Suprapubic skin (tissue), 3 donors: ENCODE measurements around the gene MUSTN1.

Experiments
- EP300 ChIP-seq: sonication (generic); formaldehyde crosslinking; IDR thresholded peaks from one replicate; pipeline ENCODE4 v1.6.1; 2017; ENCODE audit warnings: antibody characterized with exemption
- TF ChIP-seq, protein P1 (sequence below), 2 donors: fragments of 200-600 bp in 1 of 2; fragments of 450-650 bp in 1 of 2; sonication (generic) in 1 of 2; IDR thresholded peaks; one replicate each; pipeline ENCODE4 v1.5.1; 2016 to 2019; ENCODE audit warnings: antibody characterized with exemption in 2 of 2, mild to moderate bottlenecking in 1 of 2, moderate library complexity in 1 of 2

DNA sequence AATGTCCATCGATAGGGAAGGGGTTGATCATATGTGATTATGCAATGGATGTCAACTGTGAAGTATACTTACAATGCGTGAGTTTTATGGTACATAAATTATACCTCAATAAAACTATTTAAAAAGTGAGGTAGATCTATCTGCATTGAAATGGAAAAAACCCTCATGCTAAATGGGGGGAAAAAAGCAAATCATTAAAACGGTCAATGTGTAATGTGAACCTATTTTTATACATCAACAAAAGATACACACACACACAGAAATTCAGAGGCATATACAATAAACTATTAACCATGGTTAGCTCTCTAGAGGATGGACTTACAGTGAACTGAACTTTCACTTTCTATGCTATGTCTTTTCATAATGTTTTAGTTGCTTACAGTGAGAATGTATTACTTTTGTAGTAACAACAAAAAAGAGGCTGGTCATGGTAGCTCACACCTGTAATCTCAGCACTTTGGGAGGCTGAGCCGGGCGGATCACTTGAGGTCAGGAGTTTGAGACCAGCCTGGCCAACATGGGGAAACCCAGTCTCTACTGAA, 39.4 kb upstream of the MUSTN1 start:
- no peak for TF ChIP-seq EP300
- TF ChIP-seq, protein P1, sequence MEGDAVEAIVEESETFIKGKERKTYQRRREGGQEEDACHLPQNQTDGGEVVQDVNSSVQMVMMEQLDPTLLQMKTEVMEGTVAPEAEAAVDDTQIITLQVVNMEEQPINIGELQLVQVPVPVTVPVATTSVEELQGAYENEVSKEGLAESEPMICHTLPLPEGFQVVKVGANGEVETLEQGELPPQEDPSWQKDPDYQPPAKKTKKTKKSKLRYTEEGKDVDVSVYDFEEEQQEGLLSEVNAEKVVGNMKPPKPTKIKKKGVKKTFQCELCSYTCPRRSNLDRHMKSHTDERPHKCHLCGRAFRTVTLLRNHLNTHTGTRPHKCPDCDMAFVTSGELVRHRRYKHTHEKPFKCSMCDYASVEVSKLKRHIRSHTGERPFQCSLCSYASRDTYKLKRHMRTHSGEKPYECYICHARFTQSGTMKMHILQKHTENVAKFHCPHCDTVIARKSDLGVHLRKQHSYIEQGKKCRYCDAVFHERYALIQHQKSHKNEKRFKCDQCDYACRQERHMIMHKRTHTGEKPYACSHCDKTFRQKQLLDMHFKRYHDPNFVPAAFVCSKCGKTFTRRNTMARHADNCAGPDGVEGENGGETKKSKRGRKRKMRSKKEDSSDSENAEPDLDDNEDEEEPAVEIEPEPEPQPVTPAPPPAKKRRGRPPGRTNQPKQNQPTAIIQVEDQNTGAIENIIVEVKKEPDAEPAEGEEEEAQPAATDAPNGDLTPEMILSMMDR (IDR thresholded peaks at IDR 0.05) = no peak
